GM21786 (cell line): ENCODE data around the gene FIGNL1.

Source experiments
- ATAC-seq: cut with Tn5 transposase; IDR thresholded peaks from one replicate; pipeline ENCODE4 v1.9.1; 2021; ENCODE audit not compliant: unreplicated experiment

FIGNL1 gene, protein sequence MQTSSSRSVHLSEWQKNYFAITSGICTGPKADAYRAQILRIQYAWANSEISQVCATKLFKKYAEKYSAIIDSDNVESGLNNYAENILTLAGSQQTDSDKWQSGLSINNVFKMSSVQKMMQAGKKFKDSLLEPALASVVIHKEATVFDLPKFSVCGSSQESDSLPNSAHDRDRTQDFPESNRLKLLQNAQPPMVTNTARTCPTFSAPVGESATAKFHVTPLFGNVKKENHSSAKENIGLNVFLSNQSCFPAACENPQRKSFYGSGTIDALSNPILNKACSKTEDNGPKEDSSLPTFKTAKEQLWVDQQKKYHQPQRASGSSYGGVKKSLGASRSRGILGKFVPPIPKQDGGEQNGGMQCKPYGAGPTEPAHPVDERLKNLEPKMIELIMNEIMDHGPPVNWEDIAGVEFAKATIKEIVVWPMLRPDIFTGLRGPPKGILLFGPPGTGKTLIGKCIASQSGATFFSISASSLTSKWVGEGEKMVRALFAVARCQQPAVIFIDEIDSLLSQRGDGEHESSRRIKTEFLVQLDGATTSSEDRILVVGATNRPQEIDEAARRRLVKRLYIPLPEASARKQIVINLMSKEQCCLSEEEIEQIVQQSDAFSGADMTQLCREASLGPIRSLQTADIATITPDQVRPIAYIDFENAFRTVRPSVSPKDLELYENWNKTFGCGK

GRCh38 chr7:50449881-50450589, at the start of gene FIGNL1:
Gene FIGNL1, minus strand, starts transcription at chr7:50450350. Its CDS starts 3,063 bp downstream, at chr7:50447287.
- ATAC-seq, result peak; percentile 79

- ATAC-seq, result no peak
Measured at GRCh38 chr7:50499092-50499491, 48.9 kb upstream of the FIGNL1 start.

DNA sequence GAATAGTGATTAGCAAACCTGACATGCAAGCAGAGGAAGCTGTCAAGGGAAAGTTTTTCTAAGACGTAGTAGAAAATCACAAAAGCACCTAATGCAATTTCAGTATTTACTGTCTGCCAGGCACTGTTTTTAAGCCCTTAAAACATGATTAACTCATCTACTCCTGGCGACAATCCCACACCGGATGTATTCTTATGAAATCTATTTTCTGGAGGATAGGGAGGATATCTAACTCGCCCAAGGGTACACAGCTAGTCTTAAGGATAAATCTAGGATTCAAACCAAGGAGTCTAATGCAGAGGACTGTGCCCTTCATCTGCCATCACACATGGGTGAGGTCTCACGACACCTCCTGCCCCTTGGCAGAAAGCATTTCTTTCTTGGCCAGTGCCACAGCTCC, 47.8 kb upstream of the FIGNL1 start:
- no peak for ATAC-seq

- no peak for ATAC-seq
Measured at GRCh38 chr7:50497068-50497642, 47.0 kb upstream of the FIGNL1 start.

DNA sequence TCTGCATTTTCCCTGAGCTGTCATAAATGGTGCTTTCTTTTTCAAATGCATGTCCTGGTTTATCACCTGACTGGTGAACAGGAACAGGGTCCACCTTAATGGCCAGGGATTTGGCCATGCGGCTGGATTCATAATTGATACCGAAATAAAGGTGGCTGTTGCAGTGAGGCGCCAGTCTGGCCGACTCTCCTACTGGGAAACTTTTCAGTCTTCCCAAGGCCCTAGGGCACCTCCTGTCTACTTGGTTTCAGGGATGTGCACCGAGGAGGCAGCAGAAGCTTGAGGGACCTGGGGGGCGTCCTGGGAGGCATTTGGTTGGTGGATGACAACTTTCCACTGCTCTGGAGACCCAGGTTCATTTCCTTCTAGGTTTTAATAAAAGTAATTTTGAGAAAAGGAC, 46.4 kb upstream of the FIGNL1 start:
- no peak for ATAC-seq

GRCh38 chr7:50495746-50496145, 45.6 kb upstream of the FIGNL1 start:
- ATAC-seq, result no peak

DNA sequence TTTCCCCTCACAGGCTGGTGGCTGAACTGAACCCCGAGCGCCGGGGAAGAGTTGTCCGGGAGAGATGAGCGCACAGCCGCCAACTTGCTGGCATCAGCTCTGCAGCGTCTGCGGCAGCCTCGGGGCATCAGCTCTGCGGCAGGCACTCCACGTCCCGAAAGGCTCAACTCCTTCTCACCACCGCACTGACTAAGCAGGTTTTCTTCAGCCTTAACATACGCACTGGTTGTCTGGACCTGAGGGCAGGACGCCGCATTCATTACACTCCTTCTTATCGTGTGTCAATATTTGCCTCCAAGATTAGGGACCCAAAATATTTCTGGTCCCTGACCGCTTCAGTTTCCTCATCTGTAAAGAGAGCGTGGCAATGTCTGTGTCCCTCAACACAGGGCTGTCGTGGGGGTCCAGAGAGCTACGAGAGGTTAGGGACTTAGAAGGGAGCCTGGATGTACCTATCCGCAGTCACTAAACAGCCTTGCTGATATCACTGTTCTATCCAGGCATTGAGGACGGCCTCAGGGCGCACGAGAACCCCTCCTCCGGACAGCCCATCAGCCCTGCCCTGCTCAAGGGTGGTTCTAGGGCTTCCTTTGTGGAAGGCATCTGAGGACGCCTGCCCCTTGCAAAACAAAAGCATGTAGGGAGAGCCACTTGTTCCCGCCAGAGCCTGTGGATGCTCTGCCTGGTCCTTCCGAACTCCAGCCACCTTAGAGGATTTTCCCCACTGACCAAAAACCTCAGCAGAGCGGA, 42.8 kb upstream of the FIGNL1 start:
- no peak for ATAC-seq

DNA sequence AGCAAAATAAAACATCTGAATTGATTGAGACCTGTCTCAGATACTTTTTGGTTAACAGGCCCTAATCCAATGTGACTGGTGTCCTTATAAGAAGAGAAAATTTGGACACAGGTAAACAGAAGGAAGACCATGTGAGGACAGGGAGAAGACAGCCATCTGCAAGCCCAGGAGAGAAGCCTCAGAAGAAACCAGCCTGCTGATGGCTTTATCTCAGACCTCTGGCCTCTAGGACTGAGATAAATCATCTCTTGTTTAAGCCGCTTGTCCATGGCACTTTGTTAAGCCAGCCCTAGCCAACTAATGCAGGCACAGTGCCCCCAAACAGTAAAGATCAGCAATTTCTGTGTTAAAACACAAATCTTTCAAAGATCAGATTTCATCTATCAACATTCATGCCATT, 41.8 kb upstream of the FIGNL1 start:
- no peak for ATAC-seq

DNA sequence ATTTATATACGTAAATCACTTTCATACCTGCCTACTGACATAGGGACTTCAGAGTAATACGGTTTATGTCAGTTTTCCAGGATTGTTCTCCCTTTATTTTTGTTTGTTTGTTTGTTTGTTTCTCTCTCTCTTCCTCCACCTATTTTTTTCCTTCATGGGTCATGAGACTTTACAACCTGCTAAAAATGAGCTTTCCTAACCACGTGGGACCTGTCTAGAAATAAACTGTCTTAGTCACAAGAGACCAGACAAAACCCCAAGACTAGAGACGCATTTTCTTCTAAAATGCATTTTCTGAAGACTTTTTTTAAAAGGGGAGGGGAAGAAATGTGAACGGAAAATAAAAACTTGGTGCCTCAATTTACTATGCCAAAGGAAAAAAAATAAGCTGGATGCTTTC, 41.1 kb upstream of the FIGNL1 start:
- no peak for ATAC-seq

DNA sequence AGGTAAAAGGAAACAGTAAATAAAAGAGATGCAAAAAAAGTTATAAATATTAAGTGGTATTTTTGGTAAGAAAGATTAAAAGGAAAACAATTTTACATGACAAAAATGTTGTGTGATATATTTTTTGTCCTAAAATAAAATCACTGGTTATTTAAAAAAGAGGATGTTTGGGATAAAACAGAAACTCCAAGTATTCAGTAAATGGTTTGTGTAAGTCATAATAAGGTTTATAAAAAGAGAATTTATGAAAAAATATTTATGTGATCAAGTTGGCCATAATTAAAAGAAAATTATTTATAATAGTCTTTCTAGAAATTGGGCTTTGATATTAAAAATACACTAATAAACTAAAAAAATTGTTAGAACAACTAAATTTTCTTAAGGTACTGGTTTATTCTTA, 38.2 kb upstream of the FIGNL1 start:
- no peak for ATAC-seq

GRCh38 chr7:50486512-50486911, 36.4 kb upstream of the FIGNL1 start:
- ATAC-seq, result no peak

- ATAC-seq, result no peak
Measured at GRCh38 chr7:50481867-50482266, 31.7 kb upstream of the FIGNL1 start.

DNA sequence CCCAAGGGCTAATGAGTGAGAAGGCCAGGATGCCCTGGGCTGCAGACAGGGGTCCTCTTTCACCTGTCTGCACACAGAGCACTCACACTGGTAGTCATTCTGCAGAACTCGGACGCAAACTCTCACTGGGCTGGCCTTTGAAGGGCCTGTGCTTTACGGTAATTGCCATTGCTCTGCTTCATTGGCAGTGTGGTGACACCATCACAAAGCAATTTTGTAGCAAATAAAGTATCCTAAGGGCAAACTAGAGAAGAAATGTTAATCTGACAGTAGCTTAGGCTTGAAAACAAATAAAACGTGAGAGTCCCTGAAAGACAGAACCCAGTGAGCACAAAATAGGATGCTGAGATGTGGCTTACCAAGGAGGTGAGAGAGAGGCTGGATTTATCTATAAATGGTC, 30.6 kb upstream of the FIGNL1 start:
- ATAC-seq, result no peak

- ATAC-seq, result no peak
Measured at GRCh38 chr7:50479743-50480517, 29.8 kb upstream of the FIGNL1 start.

DNA sequence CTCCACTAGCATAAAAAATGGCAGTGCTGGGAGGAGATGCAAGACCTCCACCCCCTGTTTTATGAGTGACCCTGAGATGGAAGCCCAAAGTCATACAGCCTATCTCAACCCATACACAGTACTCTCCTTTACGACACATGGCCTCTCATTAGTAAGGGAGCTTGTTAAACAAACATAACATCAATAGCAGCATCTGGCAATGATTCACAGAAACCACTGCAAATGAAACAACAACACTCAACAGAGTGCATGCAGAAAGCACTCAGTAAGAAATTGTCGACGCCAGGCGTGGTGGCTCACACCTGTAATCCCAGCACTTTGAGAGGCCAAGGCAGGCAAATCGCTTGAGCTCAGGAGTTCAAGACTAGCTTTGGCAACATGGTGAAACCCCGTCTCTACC, 27.5 kb upstream of the FIGNL1 start:
- no peak for ATAC-seq

DNA sequence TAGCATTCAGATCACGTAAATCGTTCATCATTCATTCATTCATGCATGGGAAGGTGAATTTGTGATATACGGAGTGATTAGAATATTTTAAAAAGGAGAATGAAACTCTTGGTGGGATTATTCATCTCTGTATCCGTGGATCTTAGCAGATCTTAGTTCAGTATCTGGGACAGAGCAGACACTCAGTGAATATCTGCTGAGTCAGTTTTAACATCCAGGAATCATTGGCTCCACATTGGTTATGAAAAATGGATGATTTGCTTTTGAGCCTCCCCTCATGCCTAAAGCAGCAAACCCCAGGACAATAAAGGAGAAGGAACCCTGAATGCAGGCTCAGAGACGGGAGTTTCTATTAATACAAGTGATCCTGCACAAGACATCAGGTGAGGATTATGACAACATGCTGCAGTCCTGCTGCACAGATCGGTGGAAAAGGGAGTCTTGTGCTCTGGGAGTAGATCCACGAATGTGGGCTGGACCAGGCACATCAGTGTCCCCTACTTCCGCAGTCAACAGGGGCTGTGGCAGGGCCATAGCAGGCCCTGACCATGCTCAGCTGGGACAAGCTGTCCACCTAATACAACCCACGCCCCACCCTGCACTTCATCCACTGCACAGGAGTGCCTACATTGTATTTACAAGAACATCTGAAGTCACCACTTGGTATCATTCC, 26.9 kb upstream of the FIGNL1 start:
- no peak for ATAC-seq

GRCh38 chr7:50475340-50475739, 25.2 kb upstream of the FIGNL1 start:
- ATAC-seq, result peak; percentile 76

- no peak for ATAC-seq
Measured at GRCh38 chr7:50474382-50475160, 24.4 kb upstream of the FIGNL1 start.

- no peak for ATAC-seq
Measured at GRCh38 chr7:50473531-50473930, 23.4 kb upstream of the FIGNL1 start.
